ENCODE results near the gene PYGM.
"Not testable (repeated sequence)": the region's sequence is repeated elsewhere in the genome, so short reads cannot be mapped to it uniquely, and the experiment has no call there.

Gene PYGM

GRCh38 chr11:64716473-64717267 is 43.1 kb downstream of the PYGM start:
- DNase-seq (ENCODE audit: low read depth): no peak

DNA sequence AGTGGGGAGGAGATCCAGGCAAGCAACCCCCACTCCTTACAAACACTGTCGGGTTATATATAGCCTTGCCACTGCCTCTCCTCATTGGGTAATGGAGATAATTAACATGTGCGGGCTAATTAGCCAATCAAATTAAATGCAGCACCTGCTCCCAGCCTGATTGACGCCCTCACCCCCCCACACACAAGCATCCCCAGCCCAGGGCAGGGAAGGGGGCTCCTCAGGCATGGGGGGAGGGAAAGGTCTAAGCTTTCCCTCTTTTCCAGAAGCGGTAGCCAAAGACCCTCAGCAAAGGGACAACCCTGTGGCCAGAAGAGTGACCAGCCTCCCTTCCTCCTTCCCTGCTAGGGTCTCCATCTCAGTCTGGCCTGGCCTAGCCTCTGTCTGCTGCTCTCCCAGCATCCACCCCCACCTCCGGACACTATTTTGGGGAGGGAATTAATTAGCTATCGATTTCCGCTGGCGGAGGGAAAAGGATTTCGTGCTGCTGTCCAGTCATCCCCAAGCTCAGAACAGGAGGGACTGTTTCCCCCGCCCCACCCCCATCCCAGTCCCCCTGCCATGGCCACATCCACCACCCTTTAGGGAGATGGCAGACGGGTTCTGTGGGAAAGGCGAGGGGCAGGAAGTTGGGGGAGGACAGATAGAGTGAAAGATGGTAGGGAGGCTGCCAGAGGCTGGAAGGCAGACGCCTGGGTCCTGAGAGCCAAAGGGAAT is 43.9 kb downstream of the PYGM start:
- no peak for DNase-seq (ENCODE audit: low read depth)

DNA sequence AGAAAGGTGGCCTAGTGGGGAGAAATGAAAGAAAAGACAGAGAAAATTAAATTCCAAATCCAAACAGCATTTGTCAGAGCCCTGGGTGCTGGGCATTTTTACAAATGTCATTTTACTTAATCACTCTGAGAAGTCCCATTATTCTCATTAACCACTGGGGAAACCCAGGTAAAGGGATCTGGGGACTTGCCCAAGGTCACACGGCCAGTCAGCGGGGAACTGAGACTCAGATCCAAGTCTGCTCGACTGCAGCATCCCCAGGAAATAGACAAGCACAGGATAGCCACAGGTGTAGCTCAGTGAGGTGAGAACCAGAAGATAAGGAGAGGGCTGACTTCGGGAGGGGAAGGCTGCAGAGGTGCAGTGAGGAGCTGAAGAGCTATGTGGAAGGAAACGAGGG is 44.7 kb downstream of the PYGM start:
- no peak for DNase-seq (ENCODE audit: low read depth)

GRCh38 chr11:64714666-64715065 is 45.1 kb downstream of the PYGM start:
- no peak for DNase-seq (ENCODE audit: low read depth)

DNA sequence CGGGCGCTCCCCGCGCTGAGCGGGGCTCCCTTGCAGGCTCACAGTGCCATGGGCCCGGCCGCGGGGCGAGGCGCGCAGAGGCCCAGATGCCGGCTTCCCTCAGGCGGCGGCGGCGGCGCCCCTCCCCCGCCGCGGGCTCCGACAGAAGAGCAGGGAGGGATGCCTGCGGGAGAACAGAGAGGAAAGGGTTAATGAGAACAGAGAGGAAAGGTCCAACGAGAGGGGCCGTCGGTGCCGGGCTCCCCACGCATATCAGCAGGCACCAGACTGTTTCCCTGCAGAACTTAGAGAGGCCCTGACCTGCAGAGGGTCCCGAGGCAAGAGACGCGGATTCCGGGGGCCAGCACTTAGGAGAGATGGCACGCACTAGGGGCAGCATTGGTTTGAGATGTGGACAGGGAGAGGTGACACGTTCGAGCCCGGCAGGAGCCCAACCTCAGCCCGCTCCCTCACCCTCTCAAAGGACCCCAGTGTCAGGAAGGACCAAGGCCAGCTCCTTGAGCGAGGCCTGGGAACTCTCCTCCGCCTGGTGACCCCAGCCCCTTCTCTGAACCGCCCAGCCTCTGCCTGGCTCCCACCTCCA is 45.9 kb downstream of the PYGM start:
- no peak for DNase-seq (ENCODE audit: low read depth)

DNA sequence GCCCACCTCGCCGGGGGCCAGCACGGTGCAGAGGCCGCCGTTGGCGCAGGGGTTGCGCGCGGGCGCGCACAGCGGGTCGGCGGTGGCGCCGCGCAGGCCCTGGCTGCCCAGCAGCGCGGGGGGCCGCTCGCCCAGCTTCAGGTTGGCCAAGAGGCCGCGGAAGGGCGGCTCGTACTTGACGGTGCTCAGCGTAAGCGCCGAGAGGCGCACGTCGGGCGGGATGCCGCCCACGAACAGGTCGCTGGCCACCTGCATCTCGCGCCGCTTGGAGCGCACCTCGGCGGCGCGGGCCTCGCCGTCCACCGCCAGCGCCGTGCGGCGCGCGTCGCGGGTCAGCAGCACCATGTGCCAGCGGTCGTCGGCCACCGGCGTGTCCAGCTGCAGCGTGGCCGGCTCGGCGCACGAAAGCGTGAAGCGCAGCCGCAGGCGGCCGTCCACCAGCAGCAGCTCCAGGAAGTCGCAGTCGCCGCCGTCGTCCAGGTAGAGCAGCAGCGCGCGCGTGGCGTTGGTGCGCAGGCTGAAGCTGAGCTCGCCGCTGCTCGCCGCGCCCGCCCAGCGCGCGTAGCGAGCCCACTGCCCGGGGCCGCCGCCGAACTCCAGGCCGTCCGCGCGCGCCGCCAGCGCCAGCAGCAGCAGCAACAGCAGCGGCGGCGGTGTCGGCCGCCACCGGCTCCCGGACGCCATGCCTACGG is 46.6 kb downstream of the PYGM start:
- DNase-seq (ENCODE audit: low read depth): no peak

DNA sequence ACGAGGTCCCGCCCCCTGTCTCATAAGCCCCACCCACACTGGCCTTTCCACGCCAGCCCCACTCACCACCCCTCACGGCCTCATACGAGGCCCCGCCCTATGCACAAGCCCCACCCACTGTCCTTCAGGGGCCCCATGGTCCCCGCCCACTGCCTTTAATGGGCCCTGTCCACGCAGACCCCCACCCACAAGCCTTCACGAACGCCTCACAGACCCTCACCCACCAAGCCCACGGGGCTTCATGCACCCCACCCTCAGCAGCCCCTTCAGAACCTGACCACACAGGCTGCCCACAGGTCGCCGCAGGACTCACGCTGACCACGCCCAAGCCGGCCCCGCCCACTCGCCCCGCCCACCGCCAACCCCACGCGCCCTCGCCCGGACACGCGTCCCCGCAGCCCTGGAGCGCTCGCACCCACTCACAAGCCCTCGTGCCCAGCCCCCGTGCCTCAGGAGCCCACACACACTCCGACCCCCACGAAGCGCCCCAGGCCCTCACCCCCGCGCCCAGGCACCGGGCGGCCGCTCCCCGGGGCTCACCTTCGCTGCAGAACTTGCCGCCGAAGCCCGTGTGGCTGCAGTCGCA is 47.3 kb downstream of the PYGM start:
- no peak for DNase-seq (ENCODE audit: low read depth)

DNA sequence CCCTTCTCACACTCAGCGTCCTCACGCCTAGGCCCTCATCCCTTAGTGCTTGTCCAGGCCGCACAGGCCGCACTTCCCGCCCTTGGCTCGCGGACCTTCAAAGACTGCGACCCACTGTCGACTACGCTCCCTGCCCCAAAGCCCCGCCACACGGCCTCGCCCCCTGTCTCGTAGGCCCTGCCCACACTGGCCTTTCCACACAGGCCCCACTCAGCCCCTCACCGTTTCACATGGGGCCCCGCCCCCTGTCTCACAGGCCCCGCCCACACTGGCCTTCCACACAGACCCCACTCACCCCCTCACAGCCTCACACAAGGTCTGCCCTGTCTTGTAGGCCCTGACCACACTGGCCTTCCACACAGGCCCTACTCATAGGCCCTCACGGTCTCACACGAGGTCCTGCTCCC is 47.8 kb downstream of the PYGM start:
- no peak for DNase-seq (ENCODE audit: low read depth)

DNA sequence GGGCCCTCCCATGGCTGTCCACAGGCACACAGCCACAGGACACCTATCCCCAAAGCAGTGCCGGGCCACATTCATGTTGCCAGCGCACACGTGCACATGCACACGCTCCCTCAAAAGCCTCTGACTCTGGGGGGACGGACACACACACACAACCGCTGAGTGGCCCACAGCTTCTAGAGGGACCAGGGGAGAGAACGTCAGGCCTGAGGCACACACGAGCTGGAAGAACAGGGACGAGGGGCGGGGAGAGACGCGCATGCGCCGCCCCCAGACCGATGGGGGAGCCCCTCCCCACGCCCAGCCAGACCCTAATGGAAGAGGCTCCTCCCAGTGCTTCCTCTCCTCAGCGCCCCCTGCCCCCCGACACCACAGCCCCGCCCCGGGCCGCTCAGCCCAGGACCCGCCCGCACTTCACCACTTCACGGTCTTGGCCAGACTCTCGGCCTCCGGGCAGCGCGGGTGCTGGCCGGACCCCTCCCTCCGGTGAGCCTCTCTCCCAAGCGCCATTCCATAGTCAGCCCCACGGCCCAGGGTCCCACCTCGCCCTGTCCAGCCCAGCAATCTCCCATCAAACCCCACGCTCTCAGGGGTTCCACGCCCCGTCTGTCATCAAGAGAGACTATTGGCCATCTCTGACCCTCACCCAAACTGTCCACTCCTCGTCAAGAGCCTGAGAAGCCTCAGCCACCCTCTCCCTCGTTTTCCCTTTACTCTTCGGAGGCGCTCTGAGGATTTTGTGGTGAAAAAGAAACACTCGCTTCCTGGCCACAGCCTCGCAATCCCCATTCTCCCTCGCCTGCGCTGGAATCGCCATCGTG is 48.4 kb downstream of the PYGM start:
- no peak for DNase-seq (ENCODE audit: low read depth)

DNA sequence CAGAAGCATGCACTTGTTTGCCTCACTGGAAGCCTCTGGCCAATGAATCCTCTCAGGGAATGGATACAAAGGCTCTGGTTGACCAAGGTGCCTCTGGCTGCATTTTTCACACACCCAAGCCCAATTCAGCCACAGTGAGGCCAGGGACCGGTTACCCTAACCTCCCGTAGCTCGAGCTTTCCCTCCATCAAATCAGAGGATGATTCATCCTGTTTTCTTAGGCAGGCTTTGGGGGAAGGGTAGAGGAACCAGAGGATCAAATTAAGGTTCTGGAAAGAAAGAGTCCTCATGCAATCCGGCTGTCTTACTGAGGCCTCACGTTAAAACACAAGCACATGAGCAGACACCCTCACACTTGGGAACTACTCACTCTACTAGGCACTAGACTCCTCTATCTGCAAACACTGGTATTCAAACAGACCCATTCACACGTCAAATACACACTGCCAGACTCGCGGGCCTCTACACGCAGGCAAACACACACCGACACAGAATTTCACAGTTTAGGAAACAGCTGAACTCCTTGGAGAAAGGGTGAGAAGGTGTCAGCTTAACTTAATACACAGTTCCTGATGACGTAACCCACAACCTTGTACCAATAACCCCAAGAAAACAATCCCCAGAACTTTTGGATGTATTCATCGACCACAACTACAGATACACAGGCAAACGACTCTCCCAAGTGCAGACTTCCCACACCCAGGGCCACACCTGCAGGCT is 49.2 kb downstream of the PYGM start:
- no peak for DNase-seq (ENCODE audit: low read depth)

DNA sequence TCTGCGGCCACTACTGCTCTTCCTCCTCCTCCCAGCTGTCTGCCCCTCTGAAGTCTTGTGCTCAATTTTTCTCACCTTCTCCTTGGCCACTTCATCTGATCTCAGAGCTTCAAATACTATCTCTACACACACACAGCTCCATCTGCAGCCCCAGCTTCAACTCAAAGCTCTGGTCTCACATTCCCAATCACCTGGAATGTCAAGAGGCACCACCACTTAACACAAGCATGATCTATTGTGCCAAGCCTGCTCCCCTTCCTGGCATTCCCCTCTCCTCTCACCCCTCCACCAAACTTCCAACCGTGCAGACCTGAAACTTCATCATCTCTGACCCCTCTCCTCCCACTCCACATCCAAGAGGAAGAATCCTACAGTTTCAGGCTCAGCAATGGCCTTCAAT is 54.3 kb downstream of the PYGM start:
- no peak for DNase-seq (ENCODE audit: low read depth)

- DNase-seq (ENCODE audit: low read depth): no peak
Measured at GRCh38 chr11:64703048-64703447, 56.7 kb downstream of the PYGM start.

- not testable (repeated sequence) for DNase-seq (ENCODE audit: low read depth)
Measured at GRCh38 chr11:64701956-64702355, 57.8 kb downstream of the PYGM start.

DNA sequence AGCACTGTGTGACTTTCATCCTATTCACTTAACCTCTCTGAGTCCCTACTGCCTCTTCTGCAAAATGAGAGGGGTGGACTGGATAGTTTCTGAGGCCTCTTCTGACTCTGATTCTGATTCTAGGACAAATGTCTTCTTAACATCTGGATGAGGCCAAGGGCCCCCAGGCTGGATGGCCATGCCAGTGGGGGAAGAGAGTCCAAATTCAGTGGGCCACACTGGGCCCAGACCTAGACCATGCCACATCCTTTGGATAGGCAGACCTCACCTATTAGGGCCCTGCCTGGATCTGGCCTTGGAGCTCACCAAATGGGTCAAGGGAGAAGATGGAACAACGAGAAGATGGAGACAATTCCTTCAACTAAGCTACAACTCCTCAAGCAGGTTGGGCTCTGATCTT is 61.3 kb downstream of the PYGM start:
- DNase-seq (ENCODE audit: low read depth): no peak

GRCh38 chr11:64697663-64698375 is 62.0 kb downstream of the PYGM start:
- no peak for DNase-seq (ENCODE audit: low read depth)
